A549 (cell line): ENCODE measurements around the gene SUMF1. TPM values are rescaled to one million over a fixed set of nuclear protein-coding genes. Genes with fewer than 3 reads are reported as not detected.

Source experiments
- ATAC-seq, 2 experiments: fragments of 200-7000 bp in 1 of 2; fragments of >200 bp in 1 of 2; cut with Nextera tagmentation in 1 of 2; cut with Tn5 transposase in 1 of 2; 3 replicates each; pipeline versions ENCODE4 v1.8.0 to v1.9.1; 2018 to 2020; ENCODE audit warnings: mild to moderate bottlenecking in 1 of 2, moderate library complexity in 1 of 2
- CTCF ChIA-PET: fragments of 300-600 bp; sonication (Branson Sonifier 250); formaldehyde crosslinking; extraction: SDS; loops from one replicate; lab custom pipeline; 2021; ENCODE audit warnings: antibody characterized with exemption, inconsistent platforms; lab: Yijun Ruan, JAX
- POLR2A ChIA-PET: fragments of 350-600 bp; formaldehyde crosslinking; extraction: SDS; loops from one replicate; lab custom pipeline; 2021; ENCODE audit warnings: antibody characterized with exemption, inconsistent platforms; lab: Yijun Ruan, JAX
- DNase-seq, 2 experiments: peaks; one replicate each; pipeline versions ENCODE4 v3.0.0 to v3.0.0-alpha.2; 2011 to 2016; ENCODE audit warnings: low read depth in 1 of 2, low spot score in 1 of 2
- FAIRE-seq: peaks from 2 replicates; lab custom pipeline; 2011; peaks lifted over from hg19 to GRCh38; lab: Jason Lieb, UNC
- H3K27ac ChIP-seq, 2 experiments: fragments of >200 bp; sonication (Bioruptor Twin); formaldehyde crosslinking; 3 replicates each; pipeline ENCODE4 v1.5.1; 2016 to 2017
- H3K4me1 ChIP-seq: fragments of >200 bp; sonication (Bioruptor Twin); formaldehyde crosslinking; 3 replicates; pipeline ENCODE4 v1.6.1; 2016
- H3K4me2 ChIP-seq: fragments of >200 bp; sonication (Bioruptor Twin); formaldehyde crosslinking; 3 replicates; pipeline ENCODE4 v1.6.1; 2016
- H3K4me3 ChIP-seq: fragments of >200 bp; sonication (Bioruptor Twin); formaldehyde crosslinking; 3 replicates; pipeline ENCODE4 v1.5.1; 2016
- H3K9me3 ChIP-seq: fragments of >200 bp; sonication (Bioruptor Twin); formaldehyde crosslinking; 3 replicates; pipeline ENCODE4 v1.6.1; 2016
- BHLHE40 ChIP-seq: IDR thresholded peaks from 2 replicates; pipeline ENCODE4 v1.6.1; 2012; ENCODE audit warnings: low read depth, low read length, inconsistent platforms
- FOSB ChIP-seq: fragments of 250-450 bp; sonication (Bioruptor Pico); IDR thresholded peaks from 2 replicates; pipeline ENCODE4 v1.5.0; 2020; ENCODE audit warnings: mild to moderate bottlenecking, moderate library complexity
- GATA3 ChIP-seq: IDR thresholded peaks from 2 replicates; pipeline ENCODE4 v1.6.1; 2012; ENCODE audit warnings: borderline replicate concordance
- HDAC2 ChIP-seq: fragments of 200-600 bp; sonication (generic); IDR thresholded peaks from 2 replicates; pipeline ENCODE4 v1.6.1; 2016
- HOXB5 ChIP-seq: fragments of 250-450 bp; sonication (Bioruptor Pico); IDR thresholded peaks from 2 replicates; pipeline ENCODE4 v1.5.0; 2020; ENCODE audit warnings: mild to moderate bottlenecking, moderate library complexity
- KDM1A ChIP-seq: fragments of 200-600 bp; sonication (generic); IDR thresholded peaks from 2 replicates; pipeline ENCODE4 v1.6.1; 2016; ENCODE audit warnings: low read depth, mild to moderate bottlenecking
- MAZ ChIP-seq: fragments of 150-350 bp; IDR thresholded peaks from 2 replicates; pipeline ENCODE4 v1.6.1; 2014; ENCODE audit warnings: antibody characterized with exemption, low read depth, low read length, borderline replicate concordance
- RAD21 ChIP-seq, 2 experiments: fragments of >200 bp in 1 of 2; sonication (Bioruptor Twin) in 1 of 2; formaldehyde crosslinking in 1 of 2; IDR thresholded peaks in 1 of 2; conservative IDR thresholded peaks in 1 of 2; 2 replicates in 1 of 2; 3 replicates in 1 of 2; pipeline ENCODE4 v1.6.1; 2012 to 2018; ENCODE audit warnings: inconsistent platforms in 1 of 2
- SMC3 ChIP-seq: fragments of >200 bp; sonication (Bioruptor Twin); formaldehyde crosslinking; IDR thresholded peaks from 3 replicates; pipeline ENCODE4 v1.6.1; 2018; ENCODE audit warnings: inconsistent platforms
- SREBF2 ChIP-seq: fragments of 450-650 bp; IDR thresholded peaks from 2 replicates; pipeline ENCODE4 v1.6.1; 2014; ENCODE audit warnings: mild to moderate bottlenecking, moderate library complexity
- TFCP2L1 ChIP-seq: fragments of 250-450 bp; sonication (Bioruptor Pico); IDR thresholded peaks from 2 replicates; pipeline ENCODE4 v1.5.0; 2021; ENCODE audit warnings: mild to moderate bottlenecking
- ZC3H11A ChIP-seq: fragments of 450-650 bp; IDR thresholded peaks from 2 replicates; pipeline ENCODE4 v1.6.1; 2014; ENCODE audit warnings: antibody characterized with exemption, mild to moderate bottlenecking
- ZFP36 ChIP-seq: fragments of 450-650 bp; IDR thresholded peaks from 2 replicates; pipeline ENCODE4 v1.6.1; 2014; ENCODE audit warnings: borderline replicate concordance; ENCODE audit not compliant: partially characterized antibody
- ZSCAN20 ChIP-seq: fragments of 250-450 bp; sonication (Bioruptor Pico); IDR thresholded peaks from 2 replicates; pipeline ENCODE4 v1.8.0; 2022; ENCODE audit warnings: mild to moderate bottlenecking, moderate library complexity
- WGBS: methylation state at CpG from one replicate; pipeline ENCODE4 v1.1.6; 2017; ENCODE audit errors: missing lambda C conversion rate; 5-methylcytosine and 5-hydroxymethylcytosine counted together
- polyA plus RNA-seq, 4 experiments: library from polyadenylated mRNA; depleted of rRNA in 3 of 4; stranded (reverse); fragments of >200 nt; fragmentation: RNase III in 1 of 4; extraction: RNeasy Plus Mini Kit Qiagen cat#74134 plus additional on column Dnase treatment in 1 of 4; gene quantifications; 2 replicates in 3 of 4; 3 replicates in 1 of 4; pipeline ENCODE4 v1.2.3, GENCODE V29; 2011 to 2017
- TF ChIP-seq, protein P1 (sequence below): fragments of 450-650 bp; IDR thresholded peaks from 2 replicates; pipeline ENCODE4 v1.6.1; 2014; ENCODE audit warnings: antibody characterized with exemption
- TF ChIP-seq, protein P2 (sequence below): fragments of 250-450 bp; sonication (Bioruptor Pico); IDR thresholded peaks from 2 replicates; pipeline ENCODE4 v1.5.0; 2020; ENCODE audit warnings: low read depth, mild to moderate bottlenecking, moderate library complexity
- TF ChIP-seq, protein P3 (sequence below): fragments of >200 bp; sonication (Bioruptor Twin); formaldehyde crosslinking; IDR thresholded peaks from 3 replicates; pipeline ENCODE4 v1.6.1; 2016
- TF ChIP-seq, protein P4 (sequence below): fragments of >200 bp; sonication (Bioruptor Twin); formaldehyde crosslinking; IDR thresholded peaks from 3 replicates; pipeline ENCODE4 v1.5.1; 2016

The SUMF1 gene
- polyA plus RNA-seq, 2 of the 4 experiments (the other 2 are of a cell fraction): 20.9 to 25.4 TPM

DNA sequence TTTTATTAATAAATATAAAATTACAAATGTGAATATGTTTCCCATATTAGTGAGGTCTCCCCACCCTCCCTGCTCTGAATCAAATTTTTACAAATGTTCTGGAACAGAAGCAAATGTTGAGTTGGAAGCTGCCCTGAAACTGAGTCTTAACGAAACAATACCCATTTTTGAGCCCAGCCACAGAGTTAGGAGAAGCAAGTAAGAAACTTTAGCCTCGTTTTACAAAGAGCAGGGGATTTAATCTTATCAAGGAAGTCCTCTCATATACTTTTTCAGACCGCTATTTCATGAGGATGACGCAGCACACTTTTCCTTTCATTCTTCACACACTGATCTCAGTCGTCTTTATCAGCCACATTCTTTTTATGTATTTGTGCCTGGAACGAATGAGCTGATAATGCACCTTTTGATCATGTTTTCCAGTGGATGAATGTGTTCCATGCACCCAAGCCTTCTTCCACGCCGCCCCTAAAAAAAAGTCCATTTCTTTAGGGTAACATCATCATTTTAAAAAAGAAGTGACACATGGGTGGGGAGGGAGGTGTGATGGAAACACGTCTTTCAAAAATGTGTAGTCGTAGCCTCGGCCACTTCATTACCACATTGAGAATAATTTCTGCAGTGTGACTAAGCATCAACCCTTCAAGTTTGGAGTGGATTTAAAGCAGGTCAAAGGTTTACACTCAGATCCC is 115.8 kb downstream of the SUMF1 start:
- no peak for FAIRE-seq
- TF ChIP-seq ZSCAN20 (CRISPR knock-in tag): no peak
- no peak for TF ChIP-seq SMC3
- TF ChIP-seq FOSB (CRISPR knock-in tag): no peak
- TF ChIP-seq, protein P1, sequence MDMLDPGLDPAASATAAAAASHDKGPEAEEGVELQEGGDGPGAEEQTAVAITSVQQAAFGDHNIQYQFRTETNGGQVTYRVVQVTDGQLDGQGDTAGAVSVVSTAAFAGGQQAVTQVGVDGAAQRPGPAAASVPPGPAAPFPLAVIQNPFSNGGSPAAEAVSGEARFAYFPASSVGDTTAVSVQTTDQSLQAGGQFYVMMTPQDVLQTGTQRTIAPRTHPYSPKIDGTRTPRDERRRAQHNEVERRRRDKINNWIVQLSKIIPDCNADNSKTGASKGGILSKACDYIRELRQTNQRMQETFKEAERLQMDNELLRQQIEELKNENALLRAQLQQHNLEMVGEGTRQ: no peak
- TF ChIP-seq HOXB5: no peak
- TF ChIP-seq BHLHE40: no peak
- TF ChIP-seq, protein P2, sequence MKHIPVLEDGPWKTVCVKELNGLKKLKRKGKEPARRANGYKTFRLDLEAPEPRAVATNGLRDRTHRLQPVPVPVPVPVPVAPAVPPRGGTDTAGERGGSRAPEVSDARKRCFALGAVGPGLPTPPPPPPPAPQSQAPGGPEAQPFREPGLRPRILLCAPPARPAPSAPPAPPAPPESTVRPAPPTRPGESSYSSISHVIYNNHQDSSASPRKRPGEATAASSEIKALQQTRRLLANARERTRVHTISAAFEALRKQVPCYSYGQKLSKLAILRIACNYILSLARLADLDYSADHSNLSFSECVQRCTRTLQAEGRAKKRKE (CRISPR knock-in tag): no peak
- no peak for TF ChIP-seq HDAC2
- TF ChIP-seq TFCP2L1 (CRISPR knock-in tag): no peak
- TF ChIP-seq, protein P3, sequence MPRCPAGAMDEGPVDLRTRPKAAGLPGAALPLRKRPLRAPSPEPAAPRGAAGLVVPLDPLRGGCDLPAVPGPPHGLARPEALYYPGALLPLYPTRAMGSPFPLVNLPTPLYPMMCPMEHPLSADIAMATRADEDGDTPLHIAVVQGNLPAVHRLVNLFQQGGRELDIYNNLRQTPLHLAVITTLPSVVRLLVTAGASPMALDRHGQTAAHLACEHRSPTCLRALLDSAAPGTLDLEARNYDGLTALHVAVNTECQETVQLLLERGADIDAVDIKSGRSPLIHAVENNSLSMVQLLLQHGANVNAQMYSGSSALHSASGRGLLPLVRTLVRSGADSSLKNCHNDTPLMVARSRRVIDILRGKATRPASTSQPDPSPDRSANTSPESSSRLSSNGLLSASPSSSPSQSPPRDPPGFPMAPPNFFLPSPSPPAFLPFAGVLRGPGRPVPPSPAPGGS: no peak
- no peak for TF ChIP-seq GATA3
- TF ChIP-seq MAZ: no peak
- DNase-seq: no peak
- Histone ChIP-seq H3K27ac (no peak overlapping the region), H3K4me3 (no peak overlapping the region), H3K4me2 (peak overlapping the region; percentile 62), H3K4me1 (0 out of 3 replicates have a peak, but pooled peaks cover 3% of the 10 kb centered on the region), H3K9me3 (no peaks in the 10 kb centered on the region)
- 64% methylated on average over 11 of the region's 11 CpGs for WGBS
- ATAC-seq: peak; percentile 43 to 65; a peak in 4 of 6 replicates
- CTCF ChIA-PET: interaction anchor here (0.6 to 4.8 kb wide), 37 partner anchors 10 to 1974 kb away, joined by 3 to 121 read pairs (median 4); partner anchors contain the start of gene ITPR1
- POLR2A ChIA-PET: interaction anchor here (0.5 to 1.5 kb wide), 4 partner anchors 116 to 445 kb away, joined by 3 to 7 read pairs (median 6); partner anchors contain the start of genes ITPR1 and SUMF1

DNA sequence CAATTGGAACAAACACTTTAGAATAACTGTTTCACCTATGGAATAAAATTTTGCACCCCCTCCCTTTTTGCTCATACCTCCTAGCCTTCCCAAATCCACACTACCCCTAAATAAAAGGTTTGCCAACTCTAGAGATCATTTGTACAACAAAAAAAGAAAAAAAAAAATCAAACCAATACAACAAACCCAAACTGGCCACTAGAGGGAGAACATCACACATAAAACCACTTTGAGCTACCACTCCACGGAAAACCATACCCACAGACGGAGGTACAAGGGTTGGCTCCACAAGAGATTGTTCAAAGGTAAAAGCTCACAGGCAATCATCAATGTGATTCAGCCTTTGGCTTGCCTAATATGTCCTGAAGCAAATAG is 116.3 kb downstream of the SUMF1 start:
- POLR2A ChIA-PET: interaction anchor here (0.5 to 1.5 kb wide), 4 partner anchors 116 to 445 kb away, joined by 3 to 7 read pairs (median 6); partner anchors contain the start of genes ITPR1 and SUMF1
- no peak overlapping the region for H3K4me3 ChIP-seq
- peak overlapping the region; percentile 62 for H3K4me2 ChIP-seq
- TF ChIP-seq KDM1A (no peak), SMC3 (peak; percentile 74), RAD21 (conservative IDR thresholded peaks at IDR 0.05 in 1 of 2, IDR thresholded peaks at IDR 0.05 in 1 of 2) (peak; percentile 85 to 88), SREBF2 (no peak), ZFP36 (no peak), BHLHE40 (no peak), ZC3H11A (no peak)
- TF ChIP-seq, protein P4, sequence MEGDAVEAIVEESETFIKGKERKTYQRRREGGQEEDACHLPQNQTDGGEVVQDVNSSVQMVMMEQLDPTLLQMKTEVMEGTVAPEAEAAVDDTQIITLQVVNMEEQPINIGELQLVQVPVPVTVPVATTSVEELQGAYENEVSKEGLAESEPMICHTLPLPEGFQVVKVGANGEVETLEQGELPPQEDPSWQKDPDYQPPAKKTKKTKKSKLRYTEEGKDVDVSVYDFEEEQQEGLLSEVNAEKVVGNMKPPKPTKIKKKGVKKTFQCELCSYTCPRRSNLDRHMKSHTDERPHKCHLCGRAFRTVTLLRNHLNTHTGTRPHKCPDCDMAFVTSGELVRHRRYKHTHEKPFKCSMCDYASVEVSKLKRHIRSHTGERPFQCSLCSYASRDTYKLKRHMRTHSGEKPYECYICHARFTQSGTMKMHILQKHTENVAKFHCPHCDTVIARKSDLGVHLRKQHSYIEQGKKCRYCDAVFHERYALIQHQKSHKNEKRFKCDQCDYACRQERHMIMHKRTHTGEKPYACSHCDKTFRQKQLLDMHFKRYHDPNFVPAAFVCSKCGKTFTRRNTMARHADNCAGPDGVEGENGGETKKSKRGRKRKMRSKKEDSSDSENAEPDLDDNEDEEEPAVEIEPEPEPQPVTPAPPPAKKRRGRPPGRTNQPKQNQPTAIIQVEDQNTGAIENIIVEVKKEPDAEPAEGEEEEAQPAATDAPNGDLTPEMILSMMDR: peak; percentile 89
- TF ChIP-seq, all 56 proteins: peak for 3
- 0 out of 3 replicates have a peak, but pooled peaks cover 3% of the 10 kb centered on the region for H3K4me1 ChIP-seq
- no peak overlapping the region for H3K27ac ChIP-seq
- FAIRE-seq (no peak), ATAC-seq (peak; percentile 84 to 89), DNase-seq (peak; percentile 70 to 76)
- H3K9me3 ChIP-seq: no peaks in the 10 kb centered on the region
- CTCF ChIA-PET: interaction anchor here (0.6 to 4.8 kb wide), 39 partner anchors 9 to 1973 kb away, joined by 3 to 121 read pairs (median 3); partner anchors contain the start of gene ITPR1
- WGBS: 2% methylated on average over 2 of the region's 2 CpGs
